NCI-H2227 (cell line): ENCODE data around the gene NDOR1.

Source experiments
- DNase-seq: peaks from one replicate; lab custom pipeline; 2025; ENCODE audit not compliant: unreplicated experiment; lab: John Stamatoyannopoulos, UW

Gene NDOR1

GRCh38 chr9:137255448-137256114 lies 50.1 kb downstream of the NDOR1 start:
- DNase-seq: peak; percentile 72

- no peak for DNase-seq
Measured at GRCh38 chr9:137256362-137256761, 50.9 kb downstream of the NDOR1 start.

GRCh38 chr9:137256856-137257255 lies 51.4 kb downstream of the NDOR1 start:
- DNase-seq: no peak

- DNase-seq: peak; percentile 15
Measured at GRCh38 chr9:137262173-137262908, 56.8 kb downstream of the NDOR1 start.

GRCh38 chr9:137262909-137263285 lies 57.4 kb downstream of the NDOR1 start:
- no peak for DNase-seq

- DNase-seq: no peak
Measured at GRCh38 chr9:137263506-137263905, 58.0 kb downstream of the NDOR1 start.

- DNase-seq: no peak
Measured at GRCh38 chr9:137264067-137264466, 58.6 kb downstream of the NDOR1 start.

- no peak for DNase-seq
Measured at GRCh38 chr9:137265496-137266161, 60.1 kb downstream of the NDOR1 start.

- no peak for DNase-seq
Measured at GRCh38 chr9:137266162-137266527, 60.6 kb downstream of the NDOR1 start.
